GM12878 (cell line): ENCODE results near the gene M1AP. TPM values are rescaled to one million over a fixed set of nuclear protein-coding genes. Genes with fewer than 3 reads are reported as not detected.

ENCODE experiments used
- ATAC-seq: fragments of 200-7000 bp; cut with Tn5 transposase; 3 replicates; pipeline ENCODE4 v1.9.1; 2020; ENCODE audit warnings: mild to moderate bottlenecking, moderate library complexity
- BruUV-seq: library from RNA; stranded (reverse); fragments of 400-500 nt; replicated peaks from 2 replicates; lab custom pipeline; 2021; lab: Mats Ljungman, UMichigan
- CTCF ChIA-PET: fragments of 300-600 bp; sonication (Branson Sonifier 250); formaldehyde crosslinking; extraction: SDS; loops from one replicate; lab custom pipeline; 2021; ENCODE audit warnings: inconsistent platforms; lab: Yijun Ruan, JAX
- POLR2A ChIA-PET: fragments of 350-600 bp; formaldehyde crosslinking; extraction: SDS; loops from one replicate; lab custom pipeline; 2021; ENCODE audit warnings: inconsistent platforms; lab: Charles Lee
- RAD21 ChIA-PET: fragments of 300-600 bp; sonication (Branson Sonifier 250); formaldehyde crosslinking; loops from one replicate; lab custom pipeline; 2023; ENCODE audit warnings: antibody characterized with exemption; ENCODE audit not compliant: unreplicated experiment; lab: Charles Lee
- SMC1A ChIA-PET: fragments of 300-600 bp; sonication (Branson Sonifier 250); formaldehyde crosslinking; loops from one replicate; lab custom pipeline; 2023; ENCODE audit not compliant: unreplicated experiment, uncharacterized antibody; lab: Charles Lee
- DNase-seq: peaks from one replicate; pipeline ENCODE4 v3.0.0-alpha.2; 2011; ENCODE audit warnings: low read depth, low spot score
- FAIRE-seq: peaks from 3 replicates; lab custom pipeline; 2011; peaks lifted over from hg19 to GRCh38; lab: Jason Lieb, UNC
- H2AFZ ChIP-seq: 2 replicates; pipeline ENCODE4 v1.6.0; 2011; ENCODE audit warnings: low read depth, low read length, control low read depth; ENCODE audit not compliant: control insufficient read depth
- H3K27ac ChIP-seq: 2 replicates; pipeline ENCODE4 v1.5.1; 2011; ENCODE audit warnings: control low read depth; ENCODE audit not compliant: control insufficient read depth, insufficient read depth
- H3K27me3 ChIP-seq, 2 experiments: replicated peaks in 1 of 2; 2 replicates each; pipeline versions ENCODE4 v1.6.0 to v1.6.1; 2011; ENCODE audit warnings: low read length in 1 of 2; ENCODE audit not compliant: control insufficient read depth in 2 of 2, insufficient read depth in 2 of 2
- H3K36me3 ChIP-seq, 2 experiments: 2 replicates each; pipeline ENCODE4 v1.5.1; 2011; ENCODE audit warnings: low read length in 1 of 2; ENCODE audit not compliant: control insufficient read depth in 2 of 2, insufficient read depth in 2 of 2
- H3K4me1 ChIP-seq: 2 replicates; pipeline ENCODE4 v1.6.1; 2011; ENCODE audit warnings: mild to moderate bottlenecking, low read length, moderate library complexity, mixed read lengths; ENCODE audit not compliant: control insufficient read depth, insufficient read depth
- H3K4me2 ChIP-seq: 2 replicates; pipeline ENCODE4 v1.6.0; 2011; ENCODE audit warnings: control low read depth; ENCODE audit not compliant: control insufficient read depth, insufficient read depth
- H3K4me3 ChIP-seq: fragments of 200-600 bp; sonication (generic); 2 replicates; pipeline ENCODE4 v1.5.1; 2016
- H3K79me2 ChIP-seq: 2 replicates; pipeline ENCODE4 v1.6.0; 2011; ENCODE audit warnings: low read length; ENCODE audit not compliant: control insufficient read depth, insufficient read depth
- H3K9ac ChIP-seq: 2 replicates; pipeline ENCODE4 v1.8.0; 2011; ENCODE audit warnings: low read length, control low read depth, mixed read lengths; ENCODE audit not compliant: control insufficient read depth, insufficient read depth
- H3K9me3 ChIP-seq: replicated peaks from 3 replicates; pipeline ENCODE4 v1.5.1; 2011; ENCODE audit warnings: mild to moderate bottlenecking, low read length; ENCODE audit not compliant: control insufficient read depth, insufficient read depth
- H4K20me1 ChIP-seq: 2 replicates; pipeline ENCODE4 v1.6.0; 2011; ENCODE audit not compliant: control insufficient read depth, insufficient read depth
- CREB1 ChIP-seq: IDR thresholded peaks from 2 replicates; pipeline ENCODE4 v1.6.1; 2012; ENCODE audit warnings: low read depth, mild to moderate bottlenecking, inconsistent platforms
- MLLT1 ChIP-seq: fragments of 450-650 bp; IDR thresholded peaks from 2 replicates; pipeline ENCODE4 v1.6.1; 2016; ENCODE audit warnings: mild to moderate bottlenecking
- MYB ChIP-seq: fragments of 150-350 bp; IDR thresholded peaks from 2 replicates; pipeline ENCODE4 v1.6.1; 2014; ENCODE audit warnings: mild to moderate bottlenecking, low read depth, low read length, borderline replicate concordance
- NBN ChIP-seq: fragments of 450-650 bp; IDR thresholded peaks from 2 replicates; pipeline ENCODE4 v1.6.1; 2016
- NFYA ChIP-seq: IDR thresholded peaks from 2 replicates; pipeline ENCODE4 v1.6.1; 2011; ENCODE audit warnings: low read depth, mild to moderate bottlenecking, low read length, improper control_type of control experiment, borderline replicate concordance
- SP1 ChIP-seq: IDR thresholded peaks from one replicate; pipeline ENCODE4 v1.6.1; 2011; ENCODE audit warnings: low read depth, low read length
- TBL1XR1 ChIP-seq: IDR thresholded peaks from 2 replicates; pipeline ENCODE4 v1.6.1; 2012; ENCODE audit warnings: low read depth, low read length, improper control_type of control experiment
- WGBS: methylation state at CpG from one replicate; pipeline ENCODE4 v1.1.6; 2016; ENCODE audit warnings: low lambda C conversion rate; ENCODE audit not compliant: insufficient replicate concordance, insufficient coverage; ENCODE audit errors: missing lambda C conversion rate; 5-methylcytosine and 5-hydroxymethylcytosine counted together
- in situ Hi-C: fragments of 300-500 bp; cut with MboI; formaldehyde crosslinking; loops from 9 replicates; pipeline ENCODE4 v1.14.3; 2018; ENCODE audit warnings: mixed read lengths
- intact Hi-C: fragments of 100-400 bp; cut with micrococcal nuclease; formaldehyde crosslinking; loops from one replicate; pipeline ENCODE4 v1.14.2; 2022; ENCODE audit not compliant: unreplicated experiment
- polyA plus RNA-seq, 11 experiments: library from polyadenylated mRNA; depleted of rRNA in 4 of 11; unstranded in 6 of 11; stranded (reverse) in 5 of 11; fragments of >200 nt; fragmentation: Nextera tagmentation in 4 of 11; fragmentation: Illumina TruSeq in 1 of 11; extraction: Ambion mirVana in 4 of 11; extraction: Trizol in 1 of 11; gene quantifications; 1 replicate in 1 of 11; 2 replicates in 10 of 11; pipeline versions ENCODE4 v1.2.1 to v1.2.3, GENCODE V29; 2011 to 2016; ENCODE audit warnings: inconsistent platforms in 2 of 11, missing spikeins in 2 of 11, low read depth in 1 of 11
- total RNA-seq, 4 experiments: library from RNA; depleted of rRNA in 3 of 4; stranded (reverse); fragments of >200 nt in 3 of 4; fragmentation: Illumina TruSeq in 1 of 4; extraction: Trizol in 1 of 4; gene quantifications; 2 replicates each; pipeline versions ENCODE4 v1.2.1 to v1.2.3, GENCODE V29; 2013 to 2021

Gene M1AP
- total and polyA plus RNA-seq, 10 of the 15 experiments (the other 5 are each of a cell fraction or from before 2014, with no cell fraction given): 0.04 to 0.32 (median 0.16) TPM; not detected in 4

DNA sequence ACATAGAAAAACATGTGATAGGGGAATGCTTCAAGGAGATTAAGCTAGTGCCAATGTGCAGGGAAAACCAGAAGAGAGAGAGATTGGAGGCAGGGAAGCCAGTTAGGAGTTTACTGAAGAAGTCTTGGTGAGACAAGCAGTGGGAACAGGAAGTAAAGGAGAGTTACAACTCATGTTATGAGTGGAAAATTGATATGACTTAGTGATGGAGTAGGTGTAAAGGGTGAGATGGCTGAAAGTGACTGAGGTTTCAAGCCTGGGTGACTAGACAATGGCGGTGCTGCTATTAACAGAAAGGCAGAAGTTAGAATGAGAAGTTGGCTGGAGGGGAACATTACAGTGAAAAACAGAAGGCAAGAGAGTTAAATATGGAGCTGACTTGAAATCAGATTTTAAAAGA, 77.1 kb downstream of the M1AP start (continued):
- peak; percentile 61; the same call in 1 of the 2 replicates for TF ChIP-seq CREB1
- TF ChIP-seq TBL1XR1: 0 out of 2 replicates have a peak, but pooled peaks have one; percentile 44
- peak; percentile 66 for TF ChIP-seq SP1

DNA sequence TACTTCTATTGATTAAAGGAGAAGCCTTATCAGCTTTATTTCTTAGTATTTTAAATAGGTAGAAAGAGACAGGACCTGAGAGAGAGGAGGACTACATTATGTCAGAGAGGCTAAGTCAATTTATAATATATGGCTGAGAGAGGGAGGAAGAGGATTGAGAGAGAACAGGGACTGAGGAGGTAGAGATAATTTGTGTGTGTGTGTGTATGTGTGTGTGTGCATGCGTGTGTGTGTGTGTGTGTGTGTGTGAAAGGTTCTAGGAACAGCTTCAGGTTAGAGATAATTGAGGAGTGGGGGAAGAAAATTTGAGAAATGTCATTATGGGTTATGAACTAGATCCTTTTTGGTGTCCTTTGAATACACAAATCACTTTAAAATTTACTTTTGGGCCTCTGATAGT, 78.4 kb downstream of the M1AP start:
- SMC1A ChIA-PET: interaction anchor here (2.0 to 16.6 kb wide), 7 partner anchors 10 to 38 kb away, joined by 7 to 371 read pairs (median 21); partner anchors contain the start of gene LOXL3
- in situ Hi-C loops: no loop called here
- Histone ChIP-seq H3K36me3 (no peaks in the 10 kb centered on the region), H3K9me3 (no peaks in the 10 kb centered on the region), H3K79me2 (no peaks in the 10 kb centered on the region), H3K27ac (peak overlapping the region; percentile 83), H2AFZ (no peak overlapping the region), H3K4me2 (no peak overlapping the region), H3K9ac (no peak overlapping the region), H3K4me1 (peaks cover 77% of the 10 kb centered on the region), H3K4me3 (no peak overlapping the region), H4K20me1 (no peaks in the 10 kb centered on the region), H3K27me3 (no peaks in the 10 kb centered on the region)
- 91% methylated on average over 1 of the region's 1 CpG for WGBS
- TF ChIP-seq MYB (no peak), NBN (0 out of 2 replicates have a peak, but pooled peaks have one; percentile 16), MLLT1 (0 out of 2 replicates have a peak, but pooled peaks have one; percentile 19), NFYA (no peak)
- no peak for DNase-seq
- POLR2A ChIA-PET: interaction anchor here (1.2 to 25.0 kb wide), 4 partner anchors 10 to 112 kb away, joined by 4 to 441 read pairs (median 46); partner anchors contain the start of genes DOK1, LOXL3 and WBP1
- CTCF ChIA-PET: interaction anchor here (1.0 to 17.4 kb wide), 4 partner anchors 17 to 87 kb away, joined by 3 to 281 read pairs (median 4); partner anchors contain the start of genes CCDC142 and TTC31
- intact Hi-C loops: loop anchor here (2.0 kb wide), 1 partner anchor 15 kb away; the partner anchor contains the start of gene DOK1
- FAIRE-seq: no peak
- RAD21 ChIA-PET: interaction anchor here (1.3 to 7.5 kb wide), 5 partner anchors 7 to 39 kb away, joined by 5 to 94 read pairs (median 49); partner anchors contain the start of genes AUP1, HTRA2 and LOXL3
- no TSS peak for BruUV-seq
- no peak for ATAC-seq
